Measurements from ENCODE around the gene DACT3.

DNA sequence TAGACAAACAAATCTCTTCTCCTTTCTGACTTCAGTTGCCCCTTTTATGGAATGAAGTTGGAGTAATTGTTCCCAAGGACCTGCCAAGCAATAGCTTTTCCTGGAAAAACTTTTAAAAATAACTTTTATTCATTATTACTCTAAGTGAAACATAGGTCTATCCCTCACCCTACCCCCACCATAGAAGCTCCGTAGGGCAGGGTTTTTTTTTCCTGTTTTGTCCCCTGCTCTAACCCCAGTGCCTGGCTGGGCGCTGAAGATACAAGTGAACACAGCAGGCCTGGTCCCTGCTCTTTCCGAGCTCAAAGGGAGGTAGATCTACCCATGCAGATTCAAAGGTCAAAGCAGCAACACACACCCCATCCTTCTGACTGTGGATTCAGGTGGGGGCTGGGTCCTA is 16.3 kb downstream of the DACT3 start:
- TF ChIP-seq CTCF (conservative IDR thresholded peaks at IDR 0.05 in 1 of 2, IDR thresholded peaks at IDR 0.05 in 1 of 2; ENCODE audit: low read depth in 1 of 2, low read length in 2 of 2) (no peak), EZH2 (IDR thresholded peaks at IDR 0.05; ENCODE audit: low read length, missing control alignments) (no peak)
